ENCODE results near the gene NR0B2.
"Not testable (repeated sequence)": the region's sequence is repeated elsewhere in the genome, so short reads cannot be mapped to it uniquely, and the experiment has no call there.

NR0B2 gene, protein sequence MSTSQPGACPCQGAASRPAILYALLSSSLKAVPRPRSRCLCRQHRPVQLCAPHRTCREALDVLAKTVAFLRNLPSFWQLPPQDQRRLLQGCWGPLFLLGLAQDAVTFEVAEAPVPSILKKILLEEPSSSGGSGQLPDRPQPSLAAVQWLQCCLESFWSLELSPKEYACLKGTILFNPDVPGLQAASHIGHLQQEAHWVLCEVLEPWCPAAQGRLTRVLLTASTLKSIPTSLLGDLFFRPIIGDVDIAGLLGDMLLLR

DNA sequence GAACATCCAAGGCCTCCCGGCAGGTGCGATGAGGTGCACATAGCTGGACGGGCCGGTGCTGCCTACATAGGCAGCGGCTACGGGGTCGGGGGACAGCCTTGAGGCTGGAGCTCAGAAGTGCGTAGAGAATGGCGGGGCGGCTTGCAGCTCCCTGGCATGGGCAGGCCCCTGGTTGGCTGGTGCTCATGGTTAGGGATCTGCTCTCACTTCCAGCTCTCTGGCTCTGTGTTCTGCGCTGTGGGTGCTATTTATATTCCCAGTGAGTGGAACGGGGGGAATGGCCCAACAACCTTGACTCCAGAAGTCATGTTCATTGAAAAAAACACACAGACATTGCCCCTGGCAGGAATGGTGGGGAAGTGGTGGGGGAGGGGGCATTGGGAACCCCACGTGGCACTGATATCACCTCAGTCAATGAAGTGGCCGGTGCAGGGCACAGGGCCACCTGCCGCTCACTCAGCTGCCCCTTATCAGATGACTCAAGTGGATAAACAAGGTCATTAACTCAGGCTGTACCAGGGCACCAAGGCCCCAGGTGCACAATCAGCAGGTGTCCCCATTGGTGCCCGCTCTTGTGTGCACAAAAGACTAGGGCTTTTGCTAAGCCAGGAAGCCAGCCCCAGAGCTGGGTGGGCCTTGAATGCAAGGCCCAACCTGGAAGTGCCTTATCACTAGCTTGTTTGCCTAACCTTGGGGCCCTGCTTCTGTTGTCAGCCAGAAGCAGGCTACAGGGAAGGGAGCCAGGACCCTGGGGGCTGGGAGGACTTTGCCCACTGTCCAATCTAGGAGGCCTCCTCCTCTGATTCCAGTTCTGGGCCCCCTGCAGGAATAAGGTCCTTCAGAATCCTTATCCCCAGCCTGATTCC is at the start of gene NR0B2:
TSS of gene NR0B2 (minus strand) at position 222 of the 866 bp plus-strand sequence. CDS start at position 187, 35 bp downstream.
- DNase-seq: no peak

DNA sequence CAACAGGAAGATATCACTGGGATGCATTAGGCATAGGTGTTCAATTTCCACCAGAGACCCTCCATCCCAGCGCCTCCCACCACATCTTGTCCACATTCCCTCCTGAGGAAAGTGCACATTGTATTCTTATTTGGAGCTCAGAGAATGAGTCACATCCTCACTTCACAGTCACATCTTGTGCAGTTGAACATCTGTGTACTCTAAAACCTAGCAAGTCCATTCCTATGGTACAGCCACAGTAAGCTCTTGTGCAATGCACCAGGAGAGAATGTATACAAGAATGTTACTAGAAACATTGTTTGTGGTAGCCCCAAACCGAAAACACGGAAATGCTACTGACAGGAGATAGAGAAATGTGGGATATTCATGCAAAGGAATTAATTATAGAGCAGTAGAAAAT is 48.1 kb upstream of the NR0B2 start:
- no peak for DNase-seq

DNA sequence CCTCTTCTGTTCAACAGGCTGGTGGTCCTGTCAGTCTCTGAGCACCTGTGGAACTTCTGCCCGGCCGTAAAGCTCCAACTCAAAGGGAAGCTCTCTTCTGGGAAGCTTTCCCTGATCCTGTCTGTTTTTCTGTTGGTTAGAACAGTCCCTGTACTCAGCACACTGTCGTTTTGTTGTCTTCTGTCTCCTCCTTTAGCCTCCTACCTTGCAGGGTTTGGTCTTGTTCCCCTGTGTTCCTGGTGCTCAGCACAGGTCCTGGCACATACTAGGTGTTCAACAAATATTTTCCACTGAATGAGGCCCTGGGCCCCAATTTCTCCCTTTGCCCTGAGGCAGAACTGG is 46.8 kb upstream of the NR0B2 start:
- DNase-seq: no peak

DNA sequence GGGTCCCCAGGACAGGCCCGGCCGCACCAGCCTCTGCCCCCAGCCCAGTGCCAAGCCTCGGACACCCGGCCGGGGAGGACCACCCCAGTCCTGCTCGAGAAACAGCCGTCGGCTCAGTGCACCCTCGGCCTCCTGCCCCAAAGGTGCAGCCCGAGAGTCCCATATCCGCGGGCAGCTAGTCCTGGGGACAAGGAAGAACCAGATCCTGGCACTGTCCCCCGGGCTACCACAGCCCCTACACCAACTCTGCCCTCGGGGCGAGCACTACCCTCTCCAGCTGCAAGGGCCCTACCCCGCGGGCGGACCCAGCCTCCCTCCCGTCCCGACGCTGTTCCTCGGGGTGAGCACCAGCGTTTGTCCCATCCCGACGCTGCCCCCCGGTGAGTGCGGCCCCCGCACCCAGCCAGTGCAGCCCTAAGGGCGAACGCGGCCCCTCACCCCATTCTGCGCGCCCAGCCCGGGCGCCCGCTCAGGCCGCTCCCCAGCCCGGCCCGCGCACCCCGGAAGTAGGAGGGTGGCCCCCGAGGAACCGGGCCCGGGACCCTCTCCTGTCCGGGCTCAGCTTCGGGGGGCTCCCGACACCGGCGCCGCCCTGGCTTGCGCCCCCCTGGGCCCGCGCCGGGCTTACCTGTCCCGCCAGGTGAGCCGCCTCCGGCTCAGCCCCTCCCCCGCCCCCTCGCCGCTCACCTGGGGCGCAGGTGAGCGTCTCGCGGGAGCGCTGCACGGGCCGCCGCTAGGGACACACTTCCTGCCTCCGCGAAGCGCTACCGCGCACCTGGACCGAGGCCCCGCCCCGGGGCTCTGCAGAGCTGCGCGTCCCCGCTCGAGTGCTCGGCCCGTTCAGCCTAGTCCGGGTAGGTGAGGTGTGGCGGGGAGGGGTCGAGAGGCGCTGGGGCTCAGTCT is 46.2 kb upstream of the NR0B2 start, which contains the start of gene KDF1:
TSS of gene KDF1 (minus strand) at position 747 of the 903 bp plus-strand sequence. CDS start 8,088 bp downstream, outside the sequence.
- DNase-seq: peak; percentile 73

DNA sequence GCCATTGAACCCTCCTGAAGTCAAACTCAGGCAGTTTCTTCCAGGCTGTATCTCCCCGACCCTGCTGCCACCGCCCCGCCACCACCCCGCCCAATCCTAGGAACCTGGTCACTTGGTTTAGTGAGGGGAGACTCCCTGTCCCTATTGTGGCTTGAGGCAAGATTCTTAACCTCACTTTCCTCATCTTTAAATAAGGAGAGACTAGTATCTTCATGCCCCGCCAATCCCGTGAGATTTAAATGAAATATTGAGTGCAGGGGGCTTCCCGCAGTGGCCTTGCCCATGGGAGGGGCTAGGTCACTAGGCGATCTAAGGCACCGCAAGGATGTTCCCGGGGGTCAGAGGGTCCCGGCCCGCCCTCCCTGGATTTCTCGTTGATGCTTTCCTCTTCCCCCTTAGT is 45.5 kb upstream of the NR0B2 start:
- DNase-seq: no peak

DNA sequence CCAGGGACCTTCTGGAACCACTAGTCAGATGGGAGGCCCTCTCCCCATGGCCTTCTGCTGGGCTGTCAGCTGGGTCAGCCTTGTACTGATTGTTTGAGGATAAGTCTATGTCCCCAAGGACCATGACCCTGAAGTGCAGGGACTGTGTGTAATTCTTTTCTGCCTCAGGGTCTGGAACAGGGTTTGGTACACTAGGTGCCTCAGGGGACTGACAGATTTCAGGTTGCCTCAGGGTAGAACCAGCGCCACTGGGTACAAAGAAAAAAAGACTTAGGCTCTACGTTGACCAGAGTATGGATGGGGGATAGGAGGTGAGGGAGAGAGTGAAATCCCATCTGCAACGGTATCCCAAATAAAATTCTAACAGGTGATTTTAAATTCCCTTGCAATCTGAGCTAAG is 43.5 kb upstream of the NR0B2 start:
- no peak for DNase-seq

DNA sequence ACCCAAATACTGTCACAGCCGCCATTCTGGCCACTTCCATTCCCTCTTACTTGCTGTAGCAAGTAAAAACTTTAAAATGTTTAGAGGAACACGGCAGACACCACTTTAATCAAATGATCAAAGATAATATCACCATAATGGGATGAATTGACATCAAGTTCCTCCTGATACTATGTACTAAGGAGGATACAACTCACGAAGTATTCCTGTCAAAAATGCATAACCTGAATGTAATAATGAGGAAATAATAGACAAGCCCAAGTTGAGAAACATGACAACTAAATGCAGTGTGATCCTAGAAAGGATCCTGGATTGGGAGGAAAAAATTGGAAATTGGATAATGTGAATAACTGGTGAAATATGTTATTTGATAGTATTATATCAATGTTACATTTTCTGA is 42.5 kb upstream of the NR0B2 start:
- no peak for DNase-seq

DNA sequence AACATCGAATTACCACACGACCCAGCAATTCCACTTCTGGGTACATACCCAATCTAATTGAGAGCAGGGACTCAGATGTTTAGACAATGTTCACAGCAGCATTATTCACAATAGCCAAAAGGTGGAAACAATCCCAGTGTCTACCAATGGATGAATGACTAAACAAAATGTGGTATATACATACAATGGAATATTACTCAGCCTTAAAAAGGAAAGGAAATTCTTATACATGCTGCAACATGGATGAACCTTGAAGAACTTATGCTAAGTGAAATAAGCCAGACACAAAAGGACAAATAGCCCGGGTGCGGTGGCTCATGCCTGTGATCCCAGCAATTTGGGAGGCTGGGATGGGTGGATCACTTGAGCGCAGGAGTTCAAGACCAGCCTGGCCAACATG is 39.6 kb upstream of the NR0B2 start:
- DNase-seq: no peak

DNA sequence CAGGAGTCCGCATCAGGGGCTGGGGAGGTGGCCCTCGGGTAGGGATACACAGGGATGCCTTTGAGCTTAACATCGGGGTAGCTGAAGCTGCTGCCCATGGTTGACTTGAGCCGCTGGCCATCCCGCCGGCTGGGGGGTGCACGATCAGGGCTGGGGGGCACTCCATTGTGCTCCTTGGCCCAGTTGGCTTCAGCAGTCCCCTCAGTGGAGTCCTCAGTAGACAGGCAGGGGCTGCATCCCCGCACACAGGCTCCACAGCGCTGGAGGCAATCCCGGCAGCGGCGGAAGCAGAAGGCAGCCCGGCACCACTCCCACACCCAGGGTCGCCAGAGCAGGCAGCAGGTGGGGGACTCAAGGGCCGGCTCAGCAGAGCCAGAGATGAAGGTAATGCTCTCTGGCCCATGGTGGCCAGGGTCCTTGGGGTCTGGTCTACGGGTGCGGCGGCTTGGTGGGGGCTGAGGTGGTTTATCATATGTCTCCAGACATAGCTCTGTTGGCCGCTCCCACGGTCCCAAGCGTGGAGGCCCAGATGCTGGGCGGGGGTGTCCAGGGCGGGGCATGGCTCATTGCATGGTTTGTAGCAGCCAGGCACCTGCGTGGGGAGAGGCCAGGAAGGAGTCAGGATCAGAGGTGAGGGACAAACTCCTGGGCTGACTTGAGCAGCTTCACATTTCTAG is 38.2 kb upstream of the NR0B2 start:
- DNase-seq: no peak

DNA sequence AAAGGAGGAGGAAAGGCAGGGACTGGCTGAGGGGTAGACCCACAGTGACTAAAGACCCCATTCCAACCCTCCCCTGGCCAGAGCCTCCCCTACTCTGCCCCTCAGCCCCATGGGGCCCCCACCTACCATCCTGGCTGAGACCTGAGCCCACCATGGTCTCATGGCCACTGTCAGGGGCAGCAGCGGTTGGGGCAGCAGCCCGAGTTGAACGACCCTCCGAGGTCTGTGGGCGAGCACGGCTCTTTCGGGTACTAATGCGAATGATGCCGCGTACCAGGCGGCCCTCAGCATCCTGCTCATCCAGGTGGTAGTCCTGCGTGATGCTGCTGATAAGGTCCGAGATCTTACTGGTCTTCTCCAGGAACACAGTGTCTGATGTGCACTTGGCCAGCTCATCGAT is 37.4 kb upstream of the NR0B2 start:
- DNase-seq: no peak

DNA sequence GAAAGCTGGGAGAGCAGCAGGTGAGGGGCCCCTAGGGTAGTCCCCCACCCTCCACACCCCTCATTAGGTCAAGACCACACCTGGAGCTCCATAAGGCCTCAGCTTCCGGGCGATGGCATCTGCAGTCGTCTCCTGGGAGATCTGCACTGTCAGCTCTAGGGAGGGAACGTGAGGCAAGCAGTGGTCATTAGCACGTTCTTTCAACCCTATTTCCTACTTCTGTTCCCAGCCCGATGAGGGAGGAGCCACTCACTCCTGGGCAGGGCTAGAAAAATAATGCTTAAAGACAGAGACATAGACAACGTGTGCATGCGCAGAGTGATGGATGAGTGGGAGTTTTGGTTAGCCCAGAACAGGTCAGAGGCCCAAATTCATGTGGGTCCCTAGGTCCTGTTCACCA is 36.8 kb upstream of the NR0B2 start:
- no peak for DNase-seq

DNA sequence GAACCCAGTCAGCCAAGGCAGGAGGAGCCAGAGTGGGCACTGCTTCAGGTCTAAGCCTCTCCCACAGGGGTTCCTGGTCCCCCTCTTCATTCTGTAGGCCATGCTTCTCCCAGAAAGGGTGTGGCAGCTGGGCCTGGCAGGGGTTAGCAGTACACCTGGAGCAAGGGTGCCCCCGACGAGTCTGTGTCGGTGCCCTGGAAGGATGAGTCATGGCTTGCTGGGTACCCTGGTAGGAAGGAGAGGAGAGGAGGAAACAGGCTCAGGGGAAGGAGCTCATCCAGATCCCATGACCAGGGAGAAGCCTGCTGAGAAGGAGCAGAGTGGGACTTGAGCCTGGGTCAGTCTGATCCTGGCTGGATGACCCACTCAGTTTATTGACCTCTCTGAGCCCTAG is 36.1 kb upstream of the NR0B2 start:
- no peak for DNase-seq

DNA sequence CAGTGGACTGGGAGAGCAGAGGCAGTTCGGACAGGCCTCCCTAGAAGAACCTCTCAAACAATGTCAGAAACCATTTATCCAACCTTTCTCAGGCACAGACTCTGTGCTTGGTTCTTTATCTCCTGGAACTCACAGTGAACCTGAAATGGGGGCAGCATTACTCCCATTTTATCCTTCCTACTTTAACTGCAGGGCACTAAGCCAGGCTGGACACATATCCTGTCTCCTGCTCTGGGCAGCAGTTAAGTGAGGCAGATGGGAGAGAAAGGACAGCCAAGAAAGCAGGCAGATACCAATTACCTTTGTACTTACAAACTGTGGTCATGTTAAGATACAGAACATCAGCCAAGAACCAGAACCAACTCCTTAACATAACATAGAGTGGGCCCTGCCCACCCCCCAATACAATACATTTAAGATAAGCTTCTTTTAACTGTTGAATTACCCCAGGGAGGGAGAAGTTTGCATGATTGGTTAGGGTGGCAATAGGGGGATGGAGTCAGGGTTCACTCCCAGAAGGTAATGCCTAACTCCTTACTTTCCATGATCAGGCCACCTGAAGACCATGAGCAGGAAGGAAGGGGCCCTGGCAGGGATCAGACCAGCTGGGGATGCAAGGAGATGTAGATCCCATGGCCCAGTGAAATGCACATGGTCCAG is 35.6 kb upstream of the NR0B2 start:
- DNase-seq: no peak

DNA sequence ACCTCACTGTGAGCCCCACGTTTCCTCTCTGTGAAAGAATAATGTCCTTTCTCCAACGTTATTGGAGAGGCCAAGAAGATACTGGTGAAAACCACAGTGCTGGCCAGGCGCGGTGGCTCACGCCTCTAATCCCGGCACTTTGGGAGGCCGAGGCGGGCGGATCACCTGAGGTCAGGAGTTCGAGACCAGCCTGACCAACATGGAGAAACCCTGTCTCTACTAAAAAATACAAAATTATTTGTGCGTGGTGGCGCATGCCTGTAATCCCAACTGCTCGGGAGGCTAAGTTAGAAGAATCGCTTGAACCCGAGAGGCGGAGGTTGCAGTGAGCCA is 34.9 kb upstream of the NR0B2 start:
- DNase-seq: not testable (repeated sequence)

DNA sequence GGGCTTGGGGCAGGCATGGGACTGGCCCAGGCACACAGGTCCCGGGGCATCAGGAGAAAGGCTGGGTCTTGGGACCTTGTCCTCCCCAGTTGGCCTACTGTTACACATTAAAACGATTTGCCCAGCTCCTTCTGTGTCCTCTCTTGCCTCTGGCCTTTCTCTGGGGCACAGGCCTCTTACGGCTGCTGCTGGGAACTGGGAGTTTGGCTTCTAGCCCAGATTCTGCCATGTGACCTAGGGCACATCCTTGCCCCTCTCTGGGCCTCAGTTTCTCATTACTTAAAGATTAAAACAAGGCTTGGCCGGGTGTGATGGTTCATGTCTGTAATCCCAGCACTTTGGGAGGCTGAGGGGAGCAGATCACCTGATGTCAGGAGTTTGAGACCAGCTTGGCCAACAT is 32.5 kb upstream of the NR0B2 start:
- no peak for DNase-seq

DNA sequence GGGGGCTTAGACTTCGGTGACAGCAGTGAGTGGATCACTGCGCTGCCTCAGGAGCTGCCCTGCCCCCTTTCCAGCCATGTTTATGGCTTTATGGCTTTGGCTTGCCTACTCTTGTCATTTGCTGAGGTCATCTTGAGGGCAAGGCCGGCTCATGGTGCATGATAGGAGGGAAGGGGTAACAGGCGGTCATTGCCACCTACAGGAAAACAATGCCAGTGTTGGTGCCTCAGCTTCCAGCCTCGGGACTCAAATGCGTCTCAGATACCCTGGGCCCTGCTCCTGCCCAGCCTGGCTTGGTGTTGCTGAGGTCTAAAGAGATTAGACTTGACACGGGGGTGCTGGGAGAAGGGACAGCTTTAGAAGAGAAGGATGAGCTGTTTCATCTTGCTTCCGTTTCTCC is 32.0 kb upstream of the NR0B2 start:
- DNase-seq: no peak

DNA sequence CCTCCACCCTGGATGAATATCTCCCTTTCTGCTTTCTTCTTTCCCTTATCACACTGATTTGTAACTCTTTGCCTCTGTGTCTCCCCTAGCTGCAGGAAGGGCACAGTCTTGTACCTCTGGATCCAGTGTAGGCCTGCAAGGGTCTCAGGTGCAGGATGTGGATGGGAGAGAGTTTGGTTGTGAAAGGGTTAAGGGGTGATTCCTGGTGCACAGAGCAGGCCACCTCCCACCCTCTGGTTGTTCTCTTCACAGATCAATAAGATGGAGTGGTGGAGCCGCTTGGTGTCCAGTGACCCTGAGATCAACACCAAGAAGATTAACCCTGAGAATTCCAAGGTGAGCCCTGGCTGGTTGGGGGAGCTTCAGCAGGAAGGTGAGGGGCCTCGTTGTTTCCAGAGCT is 31.4 kb upstream of the NR0B2 start:
- DNase-seq: no peak

DNA sequence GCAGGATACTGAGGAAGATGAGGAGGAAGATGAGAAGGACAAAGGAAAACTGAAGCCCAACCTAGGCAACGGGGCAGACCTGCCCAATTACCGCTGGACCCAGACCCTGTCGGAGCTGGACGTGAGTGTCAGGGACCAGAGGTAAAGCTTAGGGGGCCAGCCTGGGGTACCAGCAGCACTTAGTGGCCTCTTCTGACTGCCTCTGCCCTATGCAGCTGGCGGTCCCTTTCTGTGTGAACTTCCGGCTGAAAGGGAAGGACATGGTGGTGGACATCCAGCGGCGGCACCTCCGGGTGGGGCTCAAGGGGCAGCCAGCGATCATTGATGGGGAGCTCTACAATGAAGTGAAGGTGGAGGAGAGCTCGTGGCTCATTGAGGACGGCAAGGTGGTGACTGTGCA is 28.9 kb upstream of the NR0B2 start:
- DNase-seq: no peak

DNA sequence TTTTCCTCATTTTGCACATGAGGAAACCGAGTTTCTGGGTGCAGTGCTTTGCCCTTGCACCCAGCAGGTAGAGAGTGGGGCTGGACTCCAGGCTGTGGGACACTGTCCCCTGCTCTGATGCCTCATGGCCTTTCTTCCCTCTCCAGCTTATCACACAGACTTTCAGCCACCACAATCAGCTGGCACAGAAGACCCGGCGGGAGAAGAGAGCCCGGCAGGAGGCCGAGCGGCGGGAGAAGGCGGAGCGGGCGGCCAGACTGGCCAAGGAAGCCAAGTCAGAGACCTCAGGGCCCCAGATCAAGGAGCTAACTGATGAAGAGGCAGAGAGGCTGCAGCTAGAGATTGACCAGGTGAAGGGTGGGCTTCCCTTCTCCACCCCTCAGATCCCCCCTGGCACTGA is 27.5 kb upstream of the NR0B2 start:
- DNase-seq: no peak

DNA sequence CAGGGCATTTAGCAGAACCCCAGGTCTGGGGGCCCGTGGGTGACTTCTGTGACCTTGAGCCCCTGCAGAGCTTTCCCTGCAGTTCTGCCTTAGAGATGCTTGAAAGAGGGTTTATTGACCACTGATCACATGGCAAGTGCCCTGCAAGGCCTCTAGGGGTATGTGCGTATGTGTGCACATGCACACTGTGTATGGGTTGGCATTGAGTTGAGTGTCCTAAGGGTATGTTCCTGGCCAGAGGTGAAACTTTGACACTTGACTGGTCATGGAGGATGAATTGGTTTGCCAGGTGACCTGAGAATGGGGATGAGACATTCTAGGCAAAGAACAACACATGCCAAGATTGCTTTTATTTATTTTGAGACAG is 24.9 kb upstream of the NR0B2 start:
- DNase-seq: no peak

DNA sequence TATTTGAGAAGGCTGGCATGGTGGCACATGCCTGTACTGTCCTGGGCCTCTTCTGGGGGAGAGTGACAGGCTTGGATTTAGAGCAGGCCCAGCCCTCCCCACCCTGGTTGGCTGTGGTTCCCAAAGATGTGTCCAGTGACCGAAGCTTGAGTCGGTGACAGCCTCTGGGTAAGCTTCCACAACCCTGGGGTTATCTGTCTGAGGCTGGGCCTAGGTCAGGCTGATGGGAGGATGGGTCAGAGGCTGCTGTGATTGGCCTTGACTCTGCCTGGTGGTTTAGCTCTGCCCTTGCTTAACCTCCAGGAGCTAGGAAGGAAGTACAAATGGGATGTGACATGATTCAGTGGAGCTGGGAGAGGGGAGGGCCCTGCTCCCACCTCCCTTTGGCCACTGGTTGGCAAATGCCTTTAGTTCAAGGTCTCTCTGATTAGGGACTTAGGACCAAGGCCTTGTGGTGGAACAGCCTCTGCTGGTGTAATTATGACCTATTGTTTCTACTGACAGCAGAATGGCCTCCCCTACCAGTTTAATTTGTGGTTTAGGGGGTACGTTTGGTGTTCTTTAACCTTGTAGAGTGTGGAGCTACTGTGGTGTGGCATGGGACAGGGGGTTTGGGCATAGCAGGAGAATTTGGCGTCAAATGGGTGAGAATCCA is 24.4 kb upstream of the NR0B2 start:
- DNase-seq: no peak

DNA sequence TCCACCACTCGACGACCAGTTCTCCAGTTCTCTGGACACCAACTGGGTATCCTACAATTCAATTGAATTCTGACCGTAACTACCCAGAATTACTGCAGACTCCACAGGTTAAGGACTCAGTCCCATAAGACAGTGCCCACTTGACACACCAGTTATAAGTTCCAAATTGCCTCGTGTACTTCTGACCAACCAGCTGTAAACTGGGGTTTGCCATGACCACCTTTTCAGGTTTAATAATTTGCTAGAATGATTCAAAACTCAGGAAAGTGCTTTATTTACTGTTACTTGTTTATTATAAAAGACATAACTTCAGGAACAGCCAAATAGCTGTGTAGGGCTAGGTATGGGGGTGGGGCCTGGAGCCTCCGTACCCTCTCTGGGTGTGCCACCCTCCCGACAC is 23.0 kb upstream of the NR0B2 start:
- no peak for DNase-seq
